K562 (cell line): ENCODE measurements around the gene DPP3. TPM values are rescaled to one million over a fixed set of nuclear protein-coding genes. Genes with fewer than 3 reads are reported as not detected.

Source experiments
- CHD4 ChIP-seq: fragments of 200-600 bp; sonication (generic); IDR thresholded peaks from 3 replicates; pipeline ENCODE4 v1.6.1; 2012; ENCODE audit warnings: low read depth, mild to moderate bottlenecking, mixed read lengths, low read length, inconsistent platforms; ENCODE audit not compliant: insufficient read depth, insufficient replicate concordance, poor library complexity, severe bottlenecking
- FOXA1 ChIP-seq: fragments of 450-650 bp; IDR thresholded peaks from 2 replicates; pipeline ENCODE4 v1.6.1; 2016; ENCODE audit warnings: mild to moderate bottlenecking, borderline replicate concordance
- HIVEP1 ChIP-seq: fragments of 250-450 bp; sonication (Bioruptor Pico); IDR thresholded peaks from 2 replicates; pipeline ENCODE4 v1.4.0; 2020; ENCODE audit warnings: mild to moderate bottlenecking
- RBM22 ChIP-seq: fragments of 200-400 bp; formaldehyde crosslinking; IDR thresholded peaks from 2 replicates; pipeline ENCODE4 v1.6.1; 2018; ENCODE audit warnings: low read length, low read depth; ENCODE audit not compliant: poor library complexity, severe bottlenecking
- STAG1 ChIP-seq: sonication (generic); formaldehyde crosslinking; IDR thresholded peaks from 2 replicates; pipeline ENCODE4 v1.5.0; 2020; ENCODE audit warnings: missing genetic modification reagents, borderline replicate concordance
- TFAM ChIP-seq: fragments of 250-450 bp; sonication (Bioruptor Pico); conservative IDR thresholded peaks from 2 replicates; pipeline ENCODE4 v1.5.0; 2021; ENCODE audit warnings: mild to moderate bottlenecking, moderate library complexity
- ZNF384 ChIP-seq: IDR thresholded peaks from 2 replicates; pipeline ENCODE4 v1.6.1; 2012; ENCODE audit warnings: low read depth, low read length, improper control_type of control experiment
- ZNF57 ChIP-seq: fragments of 450-650 bp; formaldehyde crosslinking; IDR thresholded peaks from 2 replicates; pipeline ENCODE4 v1.4.0; 2020; ENCODE audit warnings: mild to moderate bottlenecking, moderate library complexity
- ZNF584 ChIP-seq: fragments of 200-800 bp; sonication (Bioruptor generic); IDR thresholded peaks from 2 replicates; pipeline ENCODE4 v1.6.1; 2016; ENCODE audit warnings: low read depth, mild to moderate bottlenecking, missing genetic modification characterization, missing compliant biosample characterization
- ZNF699 ChIP-seq: fragments of 250-450 bp; sonication (Bioruptor Pico); IDR thresholded peaks from 2 replicates; pipeline ENCODE4 v1.8.0; 2021; ENCODE audit warnings: mild to moderate bottlenecking, moderate library complexity; ENCODE audit not compliant: insufficient replicate concordance
- polyA plus RNA-seq, 8 experiments: library from polyadenylated mRNA; depleted of rRNA in 4 of 8; stranded (reverse) in 5 of 8; unstranded in 3 of 8; fragments of >200 nt; fragmentation: Nextera tagmentation in 2 of 8; fragmentation: Illumina TruSeq in 1 of 8; extraction: Ambion mirVana in 2 of 8; extraction: Trizol in 1 of 8; gene quantifications; 2 replicates each; pipeline versions ENCODE4 v1.2.1 to v1.2.3, GENCODE V29; 2011 to 2014; ENCODE audit warnings: inconsistent platforms in 1 of 8, missing spikeins in 1 of 8
- total RNA-seq, 7 experiments: library from RNA; depleted of rRNA in 6 of 7; stranded (reverse); fragments of >200 nt in 6 of 7; fragmentation: Illumina TruSeq in 2 of 7; extraction: Trizol in 2 of 7; gene quantifications; 2 replicates each; pipeline versions ENCODE4 v1.2.1 to v1.2.3, GENCODE V29; 2011 to 2021; ENCODE audit warnings: low replicate concordance in 1 of 7
- TF ChIP-seq, protein P1 (sequence below): sonication (generic); IDR thresholded peaks from 2 replicates; pipeline ENCODE4 v1.6.1; 2016
- TF ChIP-seq, protein P2 (sequence below): fragments of 250-450 bp; sonication (Bioruptor Pico); IDR thresholded peaks from 2 replicates; pipeline ENCODE4 v1.4.0; 2020; ENCODE audit warnings: mild to moderate bottlenecking
- TF ChIP-seq, protein P3 (sequence below): sonication (generic); formaldehyde crosslinking; IDR thresholded peaks from 2 replicates; pipeline ENCODE4 v1.8.1; 2022; ENCODE audit warnings: missing genetic modification reagents

DPP3 gene
- total and polyA plus RNA-seq, 9 of the 15 experiments (the other 6 are each of a cell fraction or from before 2014, with no cell fraction given) = 3.7 to 69.2 (median 43.3) TPM

DNA sequence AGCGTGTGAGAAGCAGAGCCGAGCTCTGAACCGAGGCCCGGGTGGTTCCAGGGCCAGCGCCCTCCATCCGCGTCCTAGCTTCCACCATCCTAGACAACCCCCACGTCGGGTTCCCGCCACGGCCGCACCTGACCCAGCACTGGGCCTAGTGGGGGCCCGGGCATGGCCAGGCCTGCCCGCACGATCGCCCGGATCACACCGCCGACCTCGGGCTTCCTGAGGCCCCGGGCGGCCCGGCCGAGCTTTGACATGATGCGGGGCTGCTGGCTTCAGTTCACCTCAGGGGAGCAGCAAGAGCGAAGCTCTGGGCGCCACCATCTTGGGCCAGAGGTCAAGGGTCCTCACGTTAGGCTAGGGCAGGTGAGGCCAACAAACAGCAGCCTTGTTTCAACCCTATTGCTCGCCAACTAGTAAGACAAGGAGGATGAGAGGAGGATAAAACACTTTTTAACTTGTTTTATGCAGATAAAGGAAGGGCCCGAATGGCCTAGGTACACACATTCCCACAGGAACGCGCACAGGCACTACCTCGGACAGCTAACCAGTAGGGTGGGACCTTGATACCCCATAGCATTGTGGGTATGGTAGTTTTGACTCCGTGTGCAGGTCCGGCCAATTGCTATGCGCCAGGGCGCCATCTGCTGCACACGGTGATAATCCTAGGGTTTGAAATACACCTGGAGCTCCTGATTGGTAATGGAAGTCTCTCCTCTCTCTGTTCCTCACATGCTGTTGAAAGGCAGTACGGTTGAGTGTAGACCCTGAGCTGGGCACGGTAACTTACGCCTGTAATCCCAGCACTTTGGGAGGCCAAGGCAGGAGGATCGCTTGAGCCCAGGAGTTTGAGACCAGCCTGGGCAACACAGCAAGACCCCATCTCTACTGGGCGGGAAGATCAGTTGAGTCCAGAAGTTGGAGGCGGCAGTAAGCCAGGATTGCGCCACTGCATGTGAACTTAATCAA, 41.4 kb upstream of the DPP3 start, which contains the start of gene MRPL11 (continued):
- TF ChIP-seq ZNF584 (no peak), HIVEP1 (CRISPR knock-in tag) (no peak), ZNF384 (no peak), ZNF57 (CRISPR knock-in tag) (no peak), FOXA1 (no peak), TFAM (CRISPR knock-in tag) (no peak), RBM22 (no peak), ZNF699 (no peak), CHD4 (no peak), STAG1 (no peak)
- TF ChIP-seq, protein P1, sequence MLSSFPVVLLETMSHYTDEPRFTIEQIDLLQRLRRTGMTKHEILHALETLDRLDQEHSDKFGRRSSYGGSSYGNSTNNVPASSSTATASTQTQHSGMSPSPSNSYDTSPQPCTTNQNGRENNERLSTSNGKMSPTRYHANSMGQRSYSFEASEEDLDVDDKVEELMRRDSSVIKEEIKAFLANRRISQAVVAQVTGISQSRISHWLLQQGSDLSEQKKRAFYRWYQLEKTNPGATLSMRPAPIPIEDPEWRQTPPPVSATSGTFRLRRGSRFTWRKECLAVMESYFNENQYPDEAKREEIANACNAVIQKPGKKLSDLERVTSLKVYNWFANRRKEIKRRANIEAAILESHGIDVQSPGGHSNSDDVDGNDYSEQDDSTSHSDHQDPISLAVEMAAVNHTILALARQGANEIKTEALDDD = no peak
- TF ChIP-seq, protein P2, sequence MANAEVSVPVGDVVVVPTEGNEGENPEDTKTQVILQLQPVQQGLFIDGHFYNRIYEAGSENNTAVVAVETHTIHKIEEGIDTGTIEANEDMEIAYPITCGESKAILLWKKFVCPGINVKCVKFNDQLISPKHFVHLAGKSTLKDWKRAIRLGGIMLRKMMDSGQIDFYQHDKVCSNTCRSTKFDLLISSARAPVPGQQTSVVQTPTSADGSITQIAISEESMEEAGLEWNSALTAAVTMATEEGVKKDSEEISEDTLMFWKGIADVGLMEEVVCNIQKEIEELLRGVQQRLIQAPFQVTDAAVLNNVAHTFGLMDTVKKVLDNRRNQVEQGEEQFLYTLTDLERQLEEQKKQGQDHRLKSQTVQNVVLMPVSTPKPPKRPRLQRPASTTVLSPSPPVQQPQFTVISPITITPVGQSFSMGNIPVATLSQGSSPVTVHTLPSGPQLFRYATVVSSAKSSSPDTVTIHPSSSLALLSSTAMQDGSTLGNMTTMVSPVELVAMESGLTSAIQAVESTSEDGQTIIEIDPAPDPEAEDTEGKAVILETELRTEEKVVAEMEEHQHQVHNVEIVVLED (CRISPR knock-in tag) = 0 out of 2 replicates have a peak, but pooled peaks have one; percentile 35
- TF ChIP-seq, protein P3, sequence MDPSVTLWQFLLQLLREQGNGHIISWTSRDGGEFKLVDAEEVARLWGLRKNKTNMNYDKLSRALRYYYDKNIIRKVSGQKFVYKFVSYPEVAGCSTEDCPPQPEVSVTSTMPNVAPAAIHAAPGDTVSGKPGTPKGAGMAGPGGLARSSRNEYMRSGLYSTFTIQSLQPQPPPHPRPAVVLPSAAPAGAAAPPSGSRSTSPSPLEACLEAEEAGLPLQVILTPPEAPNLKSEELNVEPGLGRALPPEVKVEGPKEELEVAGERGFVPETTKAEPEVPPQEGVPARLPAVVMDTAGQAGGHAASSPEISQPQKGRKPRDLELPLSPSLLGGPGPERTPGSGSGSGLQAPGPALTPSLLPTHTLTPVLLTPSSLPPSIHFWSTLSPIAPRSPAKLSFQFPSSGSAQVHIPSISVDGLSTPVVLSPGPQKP = no peak
